GM06990 (cell line): ENCODE results near the gene GPR18.
A peak's percentile ranks its signal among the peaks of the same experiment; 100 is the strongest.
"Not testable (repeated sequence)": the region's sequence is repeated elsewhere in the genome, so short reads cannot be mapped to it uniquely, and the experiment has no call there.

Experiments used
- DNase-seq: peaks from one replicate; pipeline ENCODE4 v3.0.0-alpha.2; 2011; ENCODE audit not compliant: insufficient read length; ENCODE audit errors: extremely low read depth
- H3K27me3 ChIP-seq: replicated peaks from 2 replicates; pipeline ENCODE4 v1.6.0; 2011; ENCODE audit warnings: low read length; ENCODE audit not compliant: control insufficient read depth, insufficient read depth
- H3K36me3 ChIP-seq: 2 replicates; pipeline ENCODE4 v1.5.1; 2011; ENCODE audit warnings: low read length; ENCODE audit not compliant: control insufficient read depth, insufficient read depth
- H3K4me3 ChIP-seq: replicated peaks from 2 replicates; pipeline ENCODE4 v1.5.1; 2011; ENCODE audit warnings: low read depth, mild to moderate bottlenecking, control low read depth, low read length
- TF ChIP-seq, protein P1 (sequence below): IDR thresholded peaks from 2 replicates; pipeline ENCODE4 v1.5.1; 2011; ENCODE audit warnings: low read length, control low read depth, mild to moderate bottlenecking, inconsistent platforms; ENCODE audit not compliant: insufficient read depth, poor library complexity, severe bottlenecking

Gene GPR18

GRCh38 chr13:99217461-99218110 is 40.6 kb downstream of the GPR18 start:
- TF ChIP-seq, protein P1, sequence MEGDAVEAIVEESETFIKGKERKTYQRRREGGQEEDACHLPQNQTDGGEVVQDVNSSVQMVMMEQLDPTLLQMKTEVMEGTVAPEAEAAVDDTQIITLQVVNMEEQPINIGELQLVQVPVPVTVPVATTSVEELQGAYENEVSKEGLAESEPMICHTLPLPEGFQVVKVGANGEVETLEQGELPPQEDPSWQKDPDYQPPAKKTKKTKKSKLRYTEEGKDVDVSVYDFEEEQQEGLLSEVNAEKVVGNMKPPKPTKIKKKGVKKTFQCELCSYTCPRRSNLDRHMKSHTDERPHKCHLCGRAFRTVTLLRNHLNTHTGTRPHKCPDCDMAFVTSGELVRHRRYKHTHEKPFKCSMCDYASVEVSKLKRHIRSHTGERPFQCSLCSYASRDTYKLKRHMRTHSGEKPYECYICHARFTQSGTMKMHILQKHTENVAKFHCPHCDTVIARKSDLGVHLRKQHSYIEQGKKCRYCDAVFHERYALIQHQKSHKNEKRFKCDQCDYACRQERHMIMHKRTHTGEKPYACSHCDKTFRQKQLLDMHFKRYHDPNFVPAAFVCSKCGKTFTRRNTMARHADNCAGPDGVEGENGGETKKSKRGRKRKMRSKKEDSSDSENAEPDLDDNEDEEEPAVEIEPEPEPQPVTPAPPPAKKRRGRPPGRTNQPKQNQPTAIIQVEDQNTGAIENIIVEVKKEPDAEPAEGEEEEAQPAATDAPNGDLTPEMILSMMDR = no peak
- no peaks in the 10 kb centered on the region for H3K27me3 ChIP-seq
- no peak for DNase-seq
- no peak overlapping the region for H3K4me3 ChIP-seq
- H3K36me3 ChIP-seq = peaks cover 2% of the 10 kb centered on the region; the same call in 1 of the 2 replicates

DNA sequence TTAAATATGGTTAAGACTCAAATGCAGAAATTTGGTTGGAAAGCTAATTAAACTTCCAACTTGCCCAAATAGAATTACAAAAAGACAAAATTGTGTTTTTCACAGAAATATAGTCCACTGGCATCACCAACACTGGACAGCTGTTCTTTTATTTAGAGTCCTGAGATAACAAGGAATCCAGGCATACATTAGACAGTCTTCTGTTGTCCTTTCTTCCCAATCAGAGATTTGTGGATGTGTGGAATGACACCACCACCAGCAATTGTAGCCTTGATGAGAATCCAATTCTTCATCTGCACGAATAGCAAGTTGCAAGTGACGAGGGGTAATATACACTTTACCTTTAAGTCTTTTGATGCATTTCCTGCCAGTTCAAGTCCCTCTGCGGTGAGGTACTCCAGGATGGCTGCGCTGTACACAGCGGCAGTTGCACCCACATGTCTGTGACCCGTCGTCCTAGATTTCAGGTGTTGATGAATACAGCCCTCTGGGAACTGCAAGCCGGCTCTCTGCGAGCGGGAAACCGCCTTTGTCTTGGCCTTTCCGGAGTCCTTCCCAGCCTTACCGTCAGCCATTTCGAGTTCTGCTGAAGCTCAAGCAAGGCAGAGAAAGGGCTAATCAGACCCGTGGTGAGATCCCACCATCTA is 42.9 kb downstream of the GPR18 start:
- TF ChIP-seq, protein P1 = no peak
- Histone ChIP-seq H3K4me3 (no peak overlapping the region), H3K27me3 (no peaks in the 10 kb centered on the region), H3K36me3 (peaks cover 2% of the 10 kb centered on the region; the same call in 1 of the 2 replicates)
- no peak for DNase-seq

DNA sequence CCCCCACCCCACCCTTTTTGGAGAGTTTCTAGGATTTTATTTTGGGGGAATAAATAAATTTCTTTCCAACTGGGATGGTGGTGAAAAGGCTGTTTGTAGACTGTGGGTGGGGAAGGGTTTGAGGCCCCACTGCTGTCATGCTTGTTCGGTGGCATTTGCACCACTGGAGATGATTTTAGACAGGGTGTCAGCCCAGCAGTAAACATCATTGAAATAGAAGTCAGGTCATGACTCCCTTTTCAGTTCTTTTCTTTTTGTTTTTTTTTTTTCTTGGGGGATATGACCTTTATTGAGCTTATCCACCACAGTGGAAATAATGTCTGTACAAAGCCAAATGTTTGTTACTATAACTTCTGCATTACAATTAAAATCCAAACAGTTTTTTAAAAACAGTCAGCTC is 43.4 kb downstream of the GPR18 start:
- Histone ChIP-seq H3K4me3 (no peak overlapping the region), H3K36me3 (peaks cover 2% of the 10 kb centered on the region; the same call in 1 of the 2 replicates), H3K27me3 (no peaks in the 10 kb centered on the region)
- TF ChIP-seq, protein P1 = no peak
- no peak for DNase-seq

- peaks cover 2% of the 10 kb centered on the region; the same call in 1 of the 2 replicates for H3K36me3 ChIP-seq
- DNase-seq = peak; percentile 33
- H3K27me3 ChIP-seq = no peaks in the 10 kb centered on the region
- H3K4me3 ChIP-seq = no peak overlapping the region
- TF ChIP-seq, protein P1 = no peak
Observed at GRCh38 chr13:99214232-99214631, 43.9 kb downstream of the GPR18 start.

DNA sequence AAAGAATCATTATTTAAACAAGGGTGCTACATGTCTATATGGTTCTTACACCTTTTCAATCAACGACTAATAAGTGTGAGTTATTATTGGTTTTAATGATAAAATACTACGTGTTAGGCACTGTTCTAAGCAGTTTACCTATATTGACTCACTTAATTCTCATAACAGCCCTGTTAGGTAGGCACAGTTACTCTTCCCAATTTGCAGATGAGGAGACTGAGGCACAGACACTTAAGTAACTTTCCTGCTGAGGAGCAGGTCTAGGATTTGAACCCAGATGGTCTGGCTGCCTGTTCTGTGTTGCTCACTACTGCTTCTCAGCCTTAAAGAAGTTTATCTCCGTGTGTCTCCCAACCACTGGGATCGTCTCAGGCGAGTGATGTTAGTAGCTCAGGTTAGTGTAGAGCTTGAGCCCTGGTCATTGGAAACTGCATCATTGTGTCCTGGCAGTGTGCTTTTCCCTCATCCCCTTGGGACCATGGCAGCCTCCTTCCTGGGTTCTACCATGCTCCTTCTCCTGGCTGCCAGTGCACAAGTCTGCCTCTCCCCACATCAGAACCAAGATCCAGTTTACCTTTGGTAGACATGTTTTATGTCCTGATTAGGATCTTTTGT is 46.7 kb downstream of the GPR18 start:
- H3K27me3 ChIP-seq = no peaks in the 10 kb centered on the region
- no peak for DNase-seq
- no peak overlapping the region for H3K4me3 ChIP-seq
- H3K36me3 ChIP-seq = peaks cover 2% of the 10 kb centered on the region
- TF ChIP-seq, protein P1 = no peak

GRCh38 chr13:99210627-99211026 is 47.6 kb downstream of the GPR18 start:
- not testable (repeated sequence) for H3K27me3 ChIP-seq, H3K4me3 ChIP-seq, DNase-seq, H3K36me3 ChIP-seq
